Measurements from ENCODE around the gene ZNF488.
"Not testable (repeated sequence)": the region's sequence is repeated elsewhere in the genome, so short reads cannot be mapped to it uniquely, and the experiment has no call there.

The ZNF488 gene

GRCh38 chr10:47384148-47384921, at the start of gene ZNF488:
Gene ZNF488 (minus strand): TSS chr10:47384293. CDS start chr10:47368829, 15,464 bp downstream.
- no peak for DNase-seq

DNA sequence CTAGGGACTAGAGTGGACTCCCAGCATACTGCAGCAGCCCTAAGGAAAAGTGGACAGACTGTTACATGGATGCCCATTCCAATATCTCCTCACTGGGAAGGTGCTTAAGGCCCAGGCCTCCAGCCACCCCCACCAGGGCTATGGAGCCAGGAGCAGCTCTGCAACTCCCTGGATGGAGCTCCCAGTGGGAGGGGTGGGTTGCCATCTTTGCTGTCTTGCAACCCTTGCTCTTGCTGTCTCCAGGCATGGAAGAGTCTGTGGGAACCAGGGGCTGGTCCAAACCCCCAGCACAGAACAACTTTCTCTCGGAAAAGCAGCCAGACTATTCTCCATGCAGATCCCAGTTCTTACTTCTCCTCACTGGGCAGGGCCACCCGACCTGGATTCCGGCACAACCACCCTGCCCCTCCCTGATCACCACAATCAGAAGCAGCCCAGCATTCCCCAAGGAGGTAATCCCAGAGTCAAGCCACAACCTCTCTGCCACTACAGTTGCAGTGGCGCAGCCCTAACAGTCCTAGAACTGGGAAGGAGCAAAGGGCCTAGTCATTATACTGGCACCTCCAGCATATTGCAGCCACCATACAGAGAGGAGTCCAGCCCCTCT, 41.8 kb upstream of the ZNF488 start:
- no peak for DNase-seq

DNA sequence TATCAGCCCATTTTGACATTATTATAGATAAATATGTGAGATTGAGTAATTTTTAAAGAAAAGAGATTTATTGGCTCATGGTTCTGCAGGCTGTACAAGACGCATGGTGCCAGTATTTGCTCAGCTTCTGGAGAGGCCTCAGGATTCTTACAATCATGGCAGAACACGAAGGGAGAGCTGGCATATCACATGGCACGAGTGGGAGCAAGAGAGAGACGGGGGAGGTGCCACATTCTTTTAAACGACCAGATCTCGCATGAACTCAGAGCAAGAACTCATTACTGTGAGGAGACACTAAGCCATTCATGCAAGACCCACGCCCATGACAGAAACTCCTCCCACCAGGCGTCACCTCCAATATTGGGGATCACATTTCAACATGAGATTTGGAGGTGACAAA, 40.1 kb upstream of the ZNF488 start:
- DNase-seq = no peak

- DNase-seq = no peak
Measured at GRCh38 chr10:47423476-47423875, 39.4 kb upstream of the ZNF488 start.

GRCh38 chr10:47421057-47421952, 37.2 kb upstream of the ZNF488 start:
- DNase-seq = no peak

DNA sequence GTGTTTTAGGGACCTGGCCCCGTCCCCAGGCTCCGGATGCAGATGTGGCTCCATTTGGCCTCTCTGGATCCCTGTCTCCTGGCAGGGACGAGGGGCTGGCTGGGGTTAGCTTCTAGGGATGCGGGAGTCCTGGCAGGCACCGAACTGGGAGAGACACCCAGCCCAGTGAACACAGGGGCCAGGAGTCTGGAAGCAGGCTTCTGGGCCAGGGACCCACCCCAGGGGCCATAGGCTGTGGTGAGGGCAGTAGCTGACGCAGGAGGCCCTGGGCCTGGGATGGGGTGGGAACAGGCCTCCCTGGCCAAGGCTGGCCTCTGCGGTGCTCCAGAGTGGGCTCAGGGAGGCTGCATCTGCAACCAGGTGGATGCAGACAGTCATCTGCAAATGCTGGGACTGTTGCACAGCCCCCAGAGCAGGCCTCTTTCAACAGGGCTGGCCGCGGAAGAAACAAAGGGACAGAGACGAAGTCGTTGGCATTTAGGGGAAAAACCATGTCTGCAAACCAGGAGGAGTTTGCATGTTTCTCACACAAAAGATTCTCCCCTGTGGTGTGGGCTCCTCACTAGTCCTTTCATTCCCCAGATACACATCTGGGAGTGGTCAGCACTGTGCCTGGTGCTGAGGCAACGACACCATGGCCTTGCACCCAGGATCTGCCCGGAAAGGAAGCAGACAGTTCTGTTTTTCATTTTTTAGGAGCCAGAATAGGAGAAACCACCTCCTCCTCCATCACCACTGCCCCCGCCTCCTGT, 36.4 kb upstream of the ZNF488 start:
- no peak for DNase-seq

DNA sequence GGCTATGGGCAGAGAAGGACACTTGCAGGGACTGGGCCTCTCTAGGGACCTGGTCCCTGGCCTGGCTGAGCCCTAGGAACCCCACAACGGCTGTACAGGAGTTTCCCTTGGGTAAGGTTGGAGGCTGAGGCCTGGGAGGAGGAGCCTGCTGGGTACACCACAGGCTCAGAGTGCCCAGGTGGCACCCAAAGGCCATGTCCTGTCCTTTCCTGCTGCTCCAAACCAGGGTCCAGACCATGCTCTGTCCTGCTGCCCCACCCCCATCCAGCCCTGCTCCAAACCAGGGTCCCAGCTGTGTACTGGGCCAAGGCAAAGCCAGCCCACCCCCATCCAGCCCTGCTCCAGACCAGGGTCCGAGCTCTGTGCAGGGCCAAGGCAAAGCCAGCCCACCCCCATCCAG, 35.3 kb upstream of the ZNF488 start:
- DNase-seq = no peak

DNA sequence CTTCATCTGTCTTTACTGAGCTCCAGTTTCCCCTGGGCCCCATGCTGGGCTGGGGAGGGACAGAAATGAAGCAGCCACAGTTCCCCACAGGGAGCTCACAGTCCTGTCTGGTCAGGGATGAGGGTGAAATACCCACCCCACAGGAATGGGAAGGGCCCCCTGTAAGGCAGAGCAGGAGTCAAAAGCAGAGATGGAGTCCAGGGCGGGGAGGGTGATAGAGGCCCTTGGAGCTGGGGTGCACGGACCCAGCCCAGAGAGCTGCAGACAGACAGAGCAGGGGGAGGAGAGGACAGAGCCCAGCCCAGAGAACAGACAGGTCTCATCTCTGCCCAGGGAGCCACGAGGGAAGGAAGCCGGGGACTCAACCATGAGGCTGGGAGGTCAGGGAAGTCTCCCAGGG, 34.9 kb upstream of the ZNF488 start:
- DNase-seq = no peak

DNA sequence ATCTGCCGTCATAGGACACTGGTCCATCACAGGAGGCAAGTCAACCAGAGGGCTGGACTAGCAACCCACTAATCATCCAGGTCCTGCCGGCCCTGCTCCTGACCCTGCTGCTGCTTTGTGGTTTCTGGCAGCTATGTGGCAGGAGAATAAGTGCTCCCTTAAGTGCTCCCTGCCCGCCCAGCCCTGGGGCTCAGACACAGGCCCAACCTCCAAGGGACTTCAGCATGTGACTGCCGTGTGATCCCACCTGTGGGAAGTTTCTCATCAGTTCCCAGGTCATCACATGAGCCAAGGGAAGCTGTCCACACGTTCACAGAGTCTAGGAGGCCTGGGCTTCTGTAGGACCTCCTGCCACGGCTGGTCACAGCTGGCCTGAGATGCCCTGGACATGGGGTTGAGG, 34.2 kb upstream of the ZNF488 start:
- no peak for DNase-seq

GRCh38 chr10:47416305-47417218, 32.5 kb upstream of the ZNF488 start:
- DNase-seq = not testable (repeated sequence)

- DNase-seq = no peak
Measured at GRCh38 chr10:47415520-47416304, 31.6 kb upstream of the ZNF488 start.

DNA sequence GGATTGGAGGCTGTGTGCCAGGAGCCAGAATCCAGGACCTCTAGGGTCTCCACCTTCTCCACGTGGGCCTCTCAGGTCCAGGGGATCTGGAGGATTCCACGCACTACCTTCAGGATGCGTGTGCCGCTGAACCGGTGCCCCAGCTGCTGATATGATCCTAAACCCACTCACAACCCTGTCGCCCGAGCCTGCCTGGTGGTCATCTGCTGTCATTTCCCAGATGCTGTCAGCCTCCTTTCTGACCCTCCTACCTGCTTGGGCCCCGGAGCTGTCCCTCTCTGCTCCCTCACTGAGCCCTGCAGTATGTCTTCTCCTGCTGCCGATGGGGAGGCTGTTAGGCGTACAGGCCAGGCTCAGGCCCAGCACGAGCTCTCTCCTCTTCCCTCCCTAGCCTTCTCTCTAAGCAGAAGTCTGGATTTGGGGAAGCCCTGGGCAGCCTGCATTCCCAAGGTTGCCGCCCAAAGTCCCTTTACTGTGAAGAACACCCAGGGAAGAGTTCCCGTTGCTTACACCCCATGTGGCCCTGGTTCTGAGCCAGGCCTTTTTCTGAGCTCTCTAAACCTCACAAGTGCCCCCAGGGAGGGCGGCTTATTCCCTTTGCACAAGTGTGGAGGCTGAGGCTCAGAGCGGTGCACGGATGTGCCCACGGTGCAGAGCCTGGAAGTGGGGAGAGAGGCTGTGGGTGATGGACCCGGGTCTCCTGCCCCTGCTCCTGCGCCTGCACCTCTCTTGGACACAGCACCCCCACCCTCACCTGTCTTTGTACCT, 30.8 kb upstream of the ZNF488 start:
- DNase-seq = no peak

DNA sequence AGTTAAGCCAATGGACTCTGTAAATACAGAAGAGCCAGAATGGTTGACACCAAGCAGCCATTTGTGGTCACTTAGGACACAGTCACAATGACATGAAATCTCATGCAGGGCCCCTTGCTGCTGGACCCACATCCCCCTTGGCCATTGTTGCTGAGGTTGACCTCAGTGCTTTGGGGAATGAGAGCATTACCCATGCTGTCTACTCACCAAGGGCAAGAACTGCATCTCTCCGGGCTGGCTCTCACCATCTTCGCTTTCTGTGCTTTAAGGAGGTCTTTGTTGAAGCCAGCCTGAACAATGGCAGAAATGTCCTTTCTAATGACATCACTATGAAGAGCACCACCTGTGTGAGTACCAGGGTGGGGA, 30.1 kb upstream of the ZNF488 start:
- no peak for DNase-seq

- no peak for DNase-seq
Measured at GRCh38 chr10:47413531-47414226, 29.6 kb upstream of the ZNF488 start.

- no peak for DNase-seq
Measured at GRCh38 chr10:47412869-47413268, 28.8 kb upstream of the ZNF488 start.

GRCh38 chr10:47412177-47412730, 28.2 kb upstream of the ZNF488 start:
- no peak for DNase-seq

DNA sequence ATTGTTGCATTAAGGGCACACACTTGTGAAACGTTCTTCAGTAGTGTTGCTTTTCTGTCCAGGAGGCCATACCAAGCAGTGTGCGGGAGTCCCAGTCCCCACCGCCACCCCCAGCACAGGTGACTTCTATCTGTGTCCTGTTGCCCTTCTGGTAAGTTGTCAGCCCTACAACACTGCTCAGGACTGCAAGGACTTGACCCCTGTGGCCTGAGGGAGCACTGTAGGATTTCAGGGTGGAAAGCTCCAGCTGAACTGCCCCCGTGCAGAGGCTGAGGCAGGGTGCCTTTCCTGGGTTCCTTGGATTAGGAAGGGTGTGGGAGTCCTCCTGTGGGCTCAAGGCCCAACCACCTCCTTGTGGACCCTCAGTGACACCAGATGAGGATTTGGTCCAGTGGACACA, 26.8 kb upstream of the ZNF488 start:
- DNase-seq = no peak

GRCh38 chr10:47410271-47410670, 26.2 kb upstream of the ZNF488 start:
- DNase-seq = no peak

DNA sequence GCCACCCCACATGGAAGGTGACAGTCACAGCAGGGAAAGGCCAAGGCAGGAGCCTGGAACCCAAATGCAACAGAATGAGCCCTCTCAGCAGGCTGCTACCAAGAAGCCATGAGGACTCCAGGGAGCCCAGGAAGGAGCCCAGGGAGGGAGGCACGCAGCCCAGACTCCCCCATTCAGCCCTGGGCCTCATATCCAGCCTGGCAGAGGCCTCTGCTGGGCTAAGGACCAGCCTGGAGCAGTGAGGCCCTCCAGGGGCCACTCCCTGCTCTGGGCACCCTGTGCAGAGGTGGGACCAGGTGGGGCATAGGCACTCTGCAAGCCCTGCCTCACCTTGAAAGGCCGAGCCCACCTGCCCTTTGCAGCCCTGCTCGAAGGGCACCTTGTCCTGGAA, 25.8 kb upstream of the ZNF488 start:
- no peak for DNase-seq
